GM12878 (cell line): Measurements from ENCODE around the gene OAF. TPM values are rescaled to one million over a fixed set of nuclear protein-coding genes. Genes with fewer than 3 reads are reported as not detected.
"Not testable (repeated sequence)": the region's sequence is repeated elsewhere in the genome, so short reads cannot be mapped to it uniquely, and the experiment has no call there.

Source experiments
- ATAC-seq: fragments of 200-7000 bp; cut with Tn5 transposase; 3 replicates; pipeline ENCODE4 v1.9.1; 2020; ENCODE audit warnings: mild to moderate bottlenecking, moderate library complexity
- BruUV-seq: library from RNA; stranded (reverse); fragments of 400-500 nt; replicated peaks from 2 replicates; lab custom pipeline; 2021; lab: Mats Ljungman, UMichigan
- CTCF ChIA-PET: fragments of 300-600 bp; sonication (Branson Sonifier 250); formaldehyde crosslinking; extraction: SDS; loops from one replicate; lab custom pipeline; 2021; ENCODE audit warnings: inconsistent platforms; lab: Yijun Ruan, JAX
- POLR2A ChIA-PET: fragments of 350-600 bp; formaldehyde crosslinking; extraction: SDS; loops from one replicate; lab custom pipeline; 2021; ENCODE audit warnings: inconsistent platforms; lab: Charles Lee
- RAD21 ChIA-PET: fragments of 300-600 bp; sonication (Branson Sonifier 250); formaldehyde crosslinking; loops from one replicate; lab custom pipeline; 2023; ENCODE audit warnings: antibody characterized with exemption; ENCODE audit not compliant: unreplicated experiment; lab: Charles Lee
- SMC1A ChIA-PET: fragments of 300-600 bp; sonication (Branson Sonifier 250); formaldehyde crosslinking; loops from one replicate; lab custom pipeline; 2023; ENCODE audit not compliant: unreplicated experiment, uncharacterized antibody; lab: Charles Lee
- DNase-seq: peaks from one replicate; pipeline ENCODE4 v3.0.0-alpha.2; 2011; ENCODE audit warnings: low read depth, low spot score
- FAIRE-seq: peaks from 3 replicates; lab custom pipeline; 2011; peaks lifted over from hg19 to GRCh38; lab: Jason Lieb, UNC
- H2AFZ ChIP-seq: 2 replicates; pipeline ENCODE4 v1.6.0; 2011; ENCODE audit warnings: low read depth, low read length, control low read depth; ENCODE audit not compliant: control insufficient read depth
- H3K27ac ChIP-seq: 2 replicates; pipeline ENCODE4 v1.5.1; 2011; ENCODE audit warnings: control low read depth; ENCODE audit not compliant: control insufficient read depth, insufficient read depth
- H3K27me3 ChIP-seq, 2 experiments: replicated peaks in 1 of 2; 2 replicates each; pipeline versions ENCODE4 v1.6.0 to v1.6.1; 2011; ENCODE audit warnings: low read length in 1 of 2; ENCODE audit not compliant: control insufficient read depth in 2 of 2, insufficient read depth in 2 of 2
- H3K36me3 ChIP-seq, 2 experiments: 2 replicates each; pipeline ENCODE4 v1.5.1; 2011; ENCODE audit warnings: low read length in 1 of 2; ENCODE audit not compliant: control insufficient read depth in 2 of 2, insufficient read depth in 2 of 2
- H3K4me1 ChIP-seq: 2 replicates; pipeline ENCODE4 v1.6.1; 2011; ENCODE audit warnings: mild to moderate bottlenecking, low read length, moderate library complexity, mixed read lengths; ENCODE audit not compliant: control insufficient read depth, insufficient read depth
- H3K4me2 ChIP-seq: 2 replicates; pipeline ENCODE4 v1.6.0; 2011; ENCODE audit warnings: control low read depth; ENCODE audit not compliant: control insufficient read depth, insufficient read depth
- H3K4me3 ChIP-seq: fragments of 200-600 bp; sonication (generic); 2 replicates; pipeline ENCODE4 v1.5.1; 2016
- H3K79me2 ChIP-seq: 2 replicates; pipeline ENCODE4 v1.6.0; 2011; ENCODE audit warnings: low read length; ENCODE audit not compliant: control insufficient read depth, insufficient read depth
- H3K9ac ChIP-seq: 2 replicates; pipeline ENCODE4 v1.8.0; 2011; ENCODE audit warnings: low read length, control low read depth, mixed read lengths; ENCODE audit not compliant: control insufficient read depth, insufficient read depth
- H3K9me3 ChIP-seq: replicated peaks from 3 replicates; pipeline ENCODE4 v1.5.1; 2011; ENCODE audit warnings: mild to moderate bottlenecking, low read length; ENCODE audit not compliant: control insufficient read depth, insufficient read depth
- H4K20me1 ChIP-seq: 2 replicates; pipeline ENCODE4 v1.6.0; 2011; ENCODE audit not compliant: control insufficient read depth, insufficient read depth
- CBX3 ChIP-seq: fragments of 200-600 bp; sonication (generic); IDR thresholded peaks from 2 replicates; pipeline ENCODE4 v1.6.1; 2016; ENCODE audit warnings: low read depth, borderline replicate concordance
- MLLT1 ChIP-seq: fragments of 450-650 bp; IDR thresholded peaks from 2 replicates; pipeline ENCODE4 v1.6.1; 2016; ENCODE audit warnings: mild to moderate bottlenecking
- NFXL1 ChIP-seq: fragments of 450-650 bp; IDR thresholded peaks from 2 replicates; pipeline ENCODE4 v1.6.1; 2017; ENCODE audit warnings: antibody characterized with exemption, mild to moderate bottlenecking, borderline replicate concordance
- SIN3A ChIP-seq: IDR thresholded peaks from 2 replicates; pipeline ENCODE4 v1.6.1; 2012; ENCODE audit warnings: low read depth, low read length, improper control_type of control experiment
- SP1 ChIP-seq: IDR thresholded peaks from one replicate; pipeline ENCODE4 v1.6.1; 2011; ENCODE audit warnings: low read depth, low read length
- ZNF592 ChIP-seq: fragments of 450-650 bp; IDR thresholded peaks from 2 replicates; pipeline ENCODE4 v1.6.1; 2017; ENCODE audit warnings: mild to moderate bottlenecking, moderate library complexity
- WGBS: methylation state at CpG from one replicate; pipeline ENCODE4 v1.1.6; 2016; ENCODE audit warnings: low lambda C conversion rate; ENCODE audit not compliant: insufficient replicate concordance, insufficient coverage; ENCODE audit errors: missing lambda C conversion rate; 5-methylcytosine and 5-hydroxymethylcytosine counted together
- in situ Hi-C: fragments of 300-500 bp; cut with MboI; formaldehyde crosslinking; loops from 9 replicates; pipeline ENCODE4 v1.14.3; 2018; ENCODE audit warnings: mixed read lengths
- intact Hi-C: fragments of 100-400 bp; cut with micrococcal nuclease; formaldehyde crosslinking; loops from one replicate; pipeline ENCODE4 v1.14.2; 2022; ENCODE audit not compliant: unreplicated experiment
- polyA plus RNA-seq, 11 experiments: library from polyadenylated mRNA; depleted of rRNA in 4 of 11; unstranded in 6 of 11; stranded (reverse) in 5 of 11; fragments of >200 nt; fragmentation: Nextera tagmentation in 4 of 11; fragmentation: Illumina TruSeq in 1 of 11; extraction: Ambion mirVana in 4 of 11; extraction: Trizol in 1 of 11; gene quantifications; 1 replicate in 1 of 11; 2 replicates in 10 of 11; pipeline versions ENCODE4 v1.2.1 to v1.2.3, GENCODE V29; 2011 to 2016; ENCODE audit warnings: inconsistent platforms in 2 of 11, missing spikeins in 2 of 11, low read depth in 1 of 11
- total RNA-seq, 4 experiments: library from RNA; depleted of rRNA in 3 of 4; stranded (reverse); fragments of >200 nt in 3 of 4; fragmentation: Illumina TruSeq in 1 of 4; extraction: Trizol in 1 of 4; gene quantifications; 2 replicates each; pipeline versions ENCODE4 v1.2.1 to v1.2.3, GENCODE V29; 2013 to 2021

OAF gene
- total and polyA plus RNA-seq, 10 of the 15 experiments (the other 5 are each of a cell fraction or from before 2014, with no cell fraction given): 0.10 to 4.7 (median 1.1) TPM

GRCh38 chr11:120179057-120179672 is 31.7 kb upstream of the OAF start:
- Histone ChIP-seq H3K4me1 (no peaks in the 10 kb centered on the region), H3K27me3 (peaks cover 4 to 7% of the 10 kb centered on the region in 2 experiments; a peak in 2 of 4 replicates), H3K4me2 (no peak overlapping the region), H2AFZ (no peak overlapping the region), H3K4me3 (no peak overlapping the region), H3K9ac (no peak overlapping the region), H3K36me3 (no peaks in the 10 kb centered on the region), H4K20me1 (no peaks in the 10 kb centered on the region), H3K79me2 (no peaks in the 10 kb centered on the region), H3K9me3 (no peaks in the 10 kb centered on the region), H3K27ac (no peak overlapping the region)
- SMC1A ChIA-PET: interaction anchor here (0.9 to 1.9 kb wide), 3 partner anchors 11 to 124 kb away, joined by 3 to 5 read pairs (median 5); no protein-coding TSS in a partner anchor
- ATAC-seq (no peak), DNase-seq (no peak), FAIRE-seq (no peak)
- CTCF ChIA-PET: interaction anchor here (0.8 to 3.0 kb wide), 6 partner anchors 9 to 123 kb away, joined by 3 to 17 read pairs (median 4); no protein-coding TSS in a partner anchor
- WGBS: 16% methylated on average over 9 of the region's 10 CpGs
- intact Hi-C loops: loop anchor here (5.0 kb wide), 1 partner anchor 33 kb away; the partner anchor contains the start of gene OAF
- RAD21 ChIA-PET: interaction anchor here (1.0 to 1.2 kb wide), 2 partner anchors 54 to 123 kb away, joined by 5 read pairs; no protein-coding TSS in a partner anchor
- POLR2A ChIA-PET: interaction anchor here (1.0 kb wide), 1 partner anchor 122 kb away, joined by 3 read pairs; no protein-coding TSS in a partner anchor
- BruUV-seq: no TSS peak
- TF ChIP-seq CBX3 (no peak), NFXL1 (no peak), MLLT1 (no peak), SP1 (no peak), SIN3A (no peak), ZNF592 (no peak)
- in situ Hi-C loops: no loop called here

- H2AFZ ChIP-seq, BruUV-seq, H3K79me2 ChIP-seq, FAIRE-seq, in situ Hi-C loops, H3K27me3 ChIP-seq, SMC1A ChIA-PET, H3K9ac ChIP-seq, H3K4me3 ChIP-seq, H3K4me1 ChIP-seq, intact Hi-C loops, DNase-seq, H3K4me2 ChIP-seq, ATAC-seq, H3K36me3 ChIP-seq, H3K27ac ChIP-seq, H4K20me1 ChIP-seq, H3K9me3 ChIP-seq: not testable (repeated sequence)
- WGBS: 57% methylated on average over 6 of the region's 6 CpGs
- ChIA-PET RAD21 (interaction anchor here (1.2 kb wide), 1 partner anchor 53 kb away, joined by 5 read pairs; no protein-coding TSS in a partner anchor), CTCF (interaction anchor here (1.8 to 3.0 kb wide), 2 partner anchors 10 to 49 kb away, joined by 5 to 12 read pairs; no protein-coding TSS in a partner anchor), POLR2A (interaction anchor here (1.0 kb wide), 1 partner anchor 121 kb away, joined by 3 read pairs; no protein-coding TSS in a partner anchor)
These were observed 30.8 kb upstream of the OAF start for GRCh38 chr11:120180063-120180462.
